LNCAP (cell line): Measurements from ENCODE around the gene ZNF438.

Source experiments
- TF ChIP-seq, protein P1 (sequence below): fragments of 450-650 bp; IDR thresholded peaks from 2 replicates; pipeline ENCODE4 v1.5.1; 2017; ENCODE audit warnings: mild to moderate bottlenecking

Gene ZNF438

GRCh38 chr10:30821261-30821993 is 210.2 kb downstream of the ZNF438 start:
- TF ChIP-seq, protein P1, sequence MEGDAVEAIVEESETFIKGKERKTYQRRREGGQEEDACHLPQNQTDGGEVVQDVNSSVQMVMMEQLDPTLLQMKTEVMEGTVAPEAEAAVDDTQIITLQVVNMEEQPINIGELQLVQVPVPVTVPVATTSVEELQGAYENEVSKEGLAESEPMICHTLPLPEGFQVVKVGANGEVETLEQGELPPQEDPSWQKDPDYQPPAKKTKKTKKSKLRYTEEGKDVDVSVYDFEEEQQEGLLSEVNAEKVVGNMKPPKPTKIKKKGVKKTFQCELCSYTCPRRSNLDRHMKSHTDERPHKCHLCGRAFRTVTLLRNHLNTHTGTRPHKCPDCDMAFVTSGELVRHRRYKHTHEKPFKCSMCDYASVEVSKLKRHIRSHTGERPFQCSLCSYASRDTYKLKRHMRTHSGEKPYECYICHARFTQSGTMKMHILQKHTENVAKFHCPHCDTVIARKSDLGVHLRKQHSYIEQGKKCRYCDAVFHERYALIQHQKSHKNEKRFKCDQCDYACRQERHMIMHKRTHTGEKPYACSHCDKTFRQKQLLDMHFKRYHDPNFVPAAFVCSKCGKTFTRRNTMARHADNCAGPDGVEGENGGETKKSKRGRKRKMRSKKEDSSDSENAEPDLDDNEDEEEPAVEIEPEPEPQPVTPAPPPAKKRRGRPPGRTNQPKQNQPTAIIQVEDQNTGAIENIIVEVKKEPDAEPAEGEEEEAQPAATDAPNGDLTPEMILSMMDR, result no peak

GRCh38 chr10:30820261-30820991 is 211.2 kb downstream of the ZNF438 start:
- TF ChIP-seq, protein P1, result no peak

DNA sequence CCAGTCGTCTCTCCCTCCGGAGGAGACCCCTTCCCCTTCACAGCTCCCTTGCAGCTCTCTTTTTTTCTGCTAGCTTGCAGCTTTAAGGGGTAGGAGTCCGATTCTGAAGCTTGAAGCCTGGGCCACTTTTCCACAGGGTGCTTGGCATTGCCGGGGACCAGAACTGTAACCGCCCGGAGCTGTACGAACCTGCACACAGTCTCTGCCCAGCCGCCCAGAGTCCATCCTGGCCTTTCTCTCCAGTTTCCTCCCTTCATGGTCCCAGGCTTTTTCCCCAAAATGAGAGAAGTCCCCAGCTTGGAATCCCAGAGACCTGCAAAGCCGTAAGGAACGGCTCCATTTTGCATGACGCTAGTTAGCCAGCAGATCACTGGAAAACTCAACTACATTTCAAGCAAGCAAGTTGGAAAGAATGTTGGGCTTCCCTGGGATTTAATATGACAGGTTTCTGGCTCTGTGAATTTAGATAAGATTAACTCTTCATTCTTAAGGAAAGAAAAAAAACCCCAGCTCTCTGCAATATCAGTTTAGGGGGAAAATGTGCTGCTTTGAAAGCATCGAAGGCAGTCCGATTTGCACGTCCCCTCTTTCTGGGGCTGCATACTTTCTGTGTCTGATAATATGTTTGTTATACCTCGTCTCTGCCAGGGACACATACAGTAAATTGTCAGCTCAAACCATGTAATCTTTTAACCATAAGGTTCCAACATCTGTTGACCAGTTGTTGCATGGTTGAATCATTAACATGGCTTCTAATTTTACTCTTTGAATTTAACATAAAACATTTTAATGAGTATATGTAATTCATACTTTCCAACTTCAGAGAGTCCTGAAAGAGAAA is 212.1 kb downstream of the ZNF438 start:
- TF ChIP-seq, protein P1, result no peak

- TF ChIP-seq, protein P1, result no peak
Measured at GRCh38 chr10:30818854-30819253, 212.8 kb downstream of the ZNF438 start.

- TF ChIP-seq, protein P1, result no peak
Measured at GRCh38 chr10:30818010-30818660, 213.5 kb downstream of the ZNF438 start.

GRCh38 chr10:30817541-30817940 is 214.1 kb downstream of the ZNF438 start:
- TF ChIP-seq, protein P1, result no peak

DNA sequence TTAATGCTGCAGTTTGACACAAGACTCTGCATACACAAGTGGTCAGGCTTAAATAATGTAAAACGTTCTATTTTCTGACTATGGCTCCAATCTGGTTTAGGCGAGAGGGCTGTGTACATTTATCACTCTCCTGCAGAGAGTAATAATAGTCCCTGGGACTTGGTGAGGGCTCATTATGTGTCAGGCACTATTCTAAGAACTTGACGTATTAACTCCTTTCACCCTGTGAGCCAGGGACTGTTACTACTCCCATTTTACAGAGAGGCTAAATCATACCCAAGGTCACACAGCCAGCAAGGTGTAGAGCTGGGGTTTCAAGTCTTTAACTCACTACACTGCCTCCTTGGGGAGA is 214.9 kb downstream of the ZNF438 start:
- TF ChIP-seq, protein P1, result no peak
